ENCODE results near the gene CYSLTR1.

DNA sequence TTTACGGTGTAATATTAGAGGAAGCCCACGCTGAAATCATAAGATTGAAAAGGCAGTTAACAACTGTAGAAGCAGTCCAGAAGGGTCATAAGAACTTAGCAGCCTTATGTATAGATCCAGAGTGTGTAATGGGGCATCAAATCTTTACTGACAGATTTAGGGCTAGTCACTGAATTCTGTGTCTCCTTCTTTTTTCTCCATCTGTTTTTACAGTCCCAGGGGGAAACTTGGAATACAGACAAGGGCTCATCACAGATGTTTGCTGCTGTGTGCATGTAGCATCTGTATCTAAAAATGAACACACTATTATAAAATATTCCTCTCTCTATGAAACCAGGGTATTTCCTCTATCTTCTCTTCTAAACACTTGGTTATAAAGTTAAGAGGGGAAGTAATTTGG lies 43.9 kb downstream of the CYSLTR1 start:
- TF ChIP-seq, protein P1, sequence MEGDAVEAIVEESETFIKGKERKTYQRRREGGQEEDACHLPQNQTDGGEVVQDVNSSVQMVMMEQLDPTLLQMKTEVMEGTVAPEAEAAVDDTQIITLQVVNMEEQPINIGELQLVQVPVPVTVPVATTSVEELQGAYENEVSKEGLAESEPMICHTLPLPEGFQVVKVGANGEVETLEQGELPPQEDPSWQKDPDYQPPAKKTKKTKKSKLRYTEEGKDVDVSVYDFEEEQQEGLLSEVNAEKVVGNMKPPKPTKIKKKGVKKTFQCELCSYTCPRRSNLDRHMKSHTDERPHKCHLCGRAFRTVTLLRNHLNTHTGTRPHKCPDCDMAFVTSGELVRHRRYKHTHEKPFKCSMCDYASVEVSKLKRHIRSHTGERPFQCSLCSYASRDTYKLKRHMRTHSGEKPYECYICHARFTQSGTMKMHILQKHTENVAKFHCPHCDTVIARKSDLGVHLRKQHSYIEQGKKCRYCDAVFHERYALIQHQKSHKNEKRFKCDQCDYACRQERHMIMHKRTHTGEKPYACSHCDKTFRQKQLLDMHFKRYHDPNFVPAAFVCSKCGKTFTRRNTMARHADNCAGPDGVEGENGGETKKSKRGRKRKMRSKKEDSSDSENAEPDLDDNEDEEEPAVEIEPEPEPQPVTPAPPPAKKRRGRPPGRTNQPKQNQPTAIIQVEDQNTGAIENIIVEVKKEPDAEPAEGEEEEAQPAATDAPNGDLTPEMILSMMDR (conservative IDR thresholded peaks at IDR 0.05; ENCODE audit: low read depth, low read length): no peak
- TF ChIP-seq POLR2A (IDR thresholded peaks at IDR 0.05; ENCODE audit: low read depth, low read length) (no peak), RFX5 (IDR thresholded peaks at IDR 0.05; ENCODE audit: low read depth, low read length) (no peak), BHLHE40 (IDR thresholded peaks at IDR 0.05; ENCODE audit: low read depth, low read length) (no peak), MAZ (IDR thresholded peaks at IDR 0.05; ENCODE audit: borderline replicate concordance, low read depth, low read length) (no peak), CEBPB (IDR thresholded peaks at IDR 0.05; ENCODE audit: low read depth, low read length) (no peak)
